ENCODE data around the gene SYNGR3. TPM values are rescaled to one million over a fixed set of nuclear protein-coding genes. Genes with fewer than 3 reads are reported as not detected.

Gene SYNGR3
- total and polyA plus RNA-seq, 2 of the 13 experiments (the other 11 are each of a cell fraction or from before 2014, with no cell fraction given): 0.97 to 5.7 TPM

DNA sequence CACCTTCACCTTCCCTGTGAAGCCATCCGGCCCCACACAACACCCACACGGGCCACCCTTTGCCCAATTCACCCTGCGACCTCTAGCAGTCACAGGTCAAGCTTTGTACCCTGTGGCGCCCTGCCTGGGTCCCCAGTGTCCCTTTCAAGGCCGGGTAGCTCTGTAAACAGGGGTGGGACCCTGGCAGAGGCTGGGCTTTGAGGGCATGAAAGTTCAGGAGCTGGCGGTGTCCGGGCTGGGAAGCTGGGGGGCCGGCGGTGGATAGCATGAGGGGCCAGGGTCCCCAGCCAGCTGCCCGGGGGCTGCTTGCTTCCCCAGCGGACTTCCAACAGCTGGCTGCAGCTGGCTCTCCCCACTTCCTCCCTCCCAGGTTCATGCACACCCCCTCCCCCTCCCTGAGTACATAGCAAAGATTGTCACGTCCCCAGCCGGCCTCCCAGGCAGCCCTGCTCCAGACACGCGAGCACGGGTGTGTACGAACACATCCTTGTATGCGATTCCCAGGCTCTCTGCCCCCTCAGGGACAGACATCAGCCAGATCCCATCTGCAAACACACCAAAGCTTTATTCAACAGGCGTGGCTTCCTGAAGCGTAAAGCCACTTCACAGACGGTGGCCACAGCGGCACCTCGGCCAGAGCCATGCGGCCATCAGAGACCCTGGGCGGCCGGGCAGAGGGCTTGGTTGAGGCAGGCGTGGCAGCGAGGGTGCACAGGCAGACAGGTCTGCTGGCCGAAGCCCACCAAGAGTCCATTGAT, 49.7 kb downstream of the SYNGR3 start (continued):
- TF ChIP-seq SNAI1 (CRISPR knock-in tag; IDR thresholded peaks at IDR 0.05; ENCODE audit: borderline replicate concordance) (no peak), FIP1L1 (IDR thresholded peaks at IDR 0.05; ENCODE audit: borderline replicate concordance, insufficient read depth, low read depth, low read length) (no peak), MED13 (CRISPR knock-in tag; IDR thresholded peaks at IDR 0.05) (peak; percentile 49; the same call in 1 of the 2 replicates), JUNB (CRISPR knock-in tag; IDR thresholded peaks at IDR 0.05; ENCODE audit: borderline replicate concordance) (no peak; the same call in 1 of the 2 replicates), RORA (CRISPR knock-in tag; IDR thresholded peaks at IDR 0.05) (no peak), ZNF225 (CRISPR knock-in tag; IDR thresholded peaks at IDR 0.05) (no peak), ZNF547 (CRISPR knock-in tag; IDR thresholded peaks at IDR 0.05) (no peak), KLF11 (CRISPR knock-in tag; IDR thresholded peaks at IDR 0.05) (0 out of 2 replicates have a peak, but pooled peaks have one; percentile 50), YY1 (IDR thresholded peaks at IDR 0.05; ENCODE audit: insufficient read depth, insufficient replicate concordance, low read depth, low read length) (no peak), NPAS2 (CRISPR knock-in tag; IDR thresholded peaks at IDR 0.05; ENCODE audit: borderline replicate concordance) (no peak), ZNF616 (CRISPR knock-in tag; IDR thresholded peaks at IDR 0.05; ENCODE audit: low read depth) (no peak), RARG (CRISPR knock-in tag; IDR thresholded peaks at IDR 0.05; ENCODE audit: low read depth) (no peak), ISL2 (CRISPR knock-in tag; IDR thresholded peaks at IDR 0.05) (no peak; the same call in 1 of the 2 replicates), ZSCAN30 (CRISPR knock-in tag; IDR thresholded peaks at IDR 0.05) (no peak), ZEB1 (IDR thresholded peaks at IDR 0.05; ENCODE audit: insufficient replicate concordance, low read depth) (no peak), NR1H2 (CRISPR knock-in tag; IDR thresholded peaks at IDR 0.05; ENCODE audit: borderline replicate concordance, low read depth) (no peak), ZNF737 (CRISPR knock-in tag; IDR thresholded peaks at IDR 0.05; ENCODE audit: borderline replicate concordance) (no peak), TFDP1 (CRISPR knock-in tag; IDR thresholded peaks at IDR 0.05; ENCODE audit: borderline replicate concordance) (peak; percentile 51; the same call in 1 of the 2 replicates), TRIM22 (IDR thresholded peaks at IDR 0.05) (no peak)
- TF ChIP-seq, protein P1, sequence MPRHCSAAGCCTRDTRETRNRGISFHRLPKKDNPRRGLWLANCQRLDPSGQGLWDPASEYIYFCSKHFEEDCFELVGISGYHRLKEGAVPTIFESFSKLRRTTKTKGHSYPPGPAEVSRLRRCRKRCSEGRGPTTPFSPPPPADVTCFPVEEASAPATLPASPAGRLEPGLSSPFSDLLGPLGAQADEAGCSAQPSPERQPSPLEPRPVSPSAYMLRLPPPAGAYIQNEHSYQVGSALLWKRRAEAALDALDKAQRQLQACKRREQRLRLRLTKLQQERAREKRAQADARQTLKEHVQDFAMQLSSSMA (CRISPR knock-in tag; IDR thresholded peaks at IDR 0.05): 0 out of 2 replicates have a peak, but pooled peaks have one; percentile 35
- TF ChIP-seq, protein P2, sequence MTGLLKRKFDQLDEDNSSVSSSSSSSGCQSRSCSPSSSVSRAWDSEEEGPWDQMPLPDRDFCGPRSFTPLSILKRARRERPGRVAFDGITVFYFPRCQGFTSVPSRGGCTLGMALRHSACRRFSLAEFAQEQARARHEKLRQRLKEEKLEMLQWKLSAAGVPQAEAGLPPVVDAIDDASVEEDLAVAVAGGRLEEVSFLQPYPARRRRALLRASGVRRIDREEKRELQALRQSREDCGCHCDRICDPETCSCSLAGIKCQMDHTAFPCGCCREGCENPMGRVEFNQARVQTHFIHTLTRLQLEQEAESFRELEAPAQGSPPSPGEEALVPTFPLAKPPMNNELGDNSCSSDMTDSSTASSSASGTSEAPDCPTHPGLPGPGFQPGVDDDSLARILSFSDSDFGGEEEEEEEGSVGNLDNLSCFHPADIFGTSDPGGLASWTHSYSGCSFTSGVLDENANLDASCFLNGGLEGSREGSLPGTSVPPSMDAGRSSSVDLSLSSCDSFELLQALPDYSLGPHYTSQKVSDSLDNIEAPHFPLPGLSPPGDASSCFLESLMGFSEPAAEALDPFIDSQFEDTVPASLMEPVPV (CRISPR knock-in tag; IDR thresholded peaks at IDR 0.05): no peak; the same call in none of the 2 replicates
- TF ChIP-seq, protein P3, sequence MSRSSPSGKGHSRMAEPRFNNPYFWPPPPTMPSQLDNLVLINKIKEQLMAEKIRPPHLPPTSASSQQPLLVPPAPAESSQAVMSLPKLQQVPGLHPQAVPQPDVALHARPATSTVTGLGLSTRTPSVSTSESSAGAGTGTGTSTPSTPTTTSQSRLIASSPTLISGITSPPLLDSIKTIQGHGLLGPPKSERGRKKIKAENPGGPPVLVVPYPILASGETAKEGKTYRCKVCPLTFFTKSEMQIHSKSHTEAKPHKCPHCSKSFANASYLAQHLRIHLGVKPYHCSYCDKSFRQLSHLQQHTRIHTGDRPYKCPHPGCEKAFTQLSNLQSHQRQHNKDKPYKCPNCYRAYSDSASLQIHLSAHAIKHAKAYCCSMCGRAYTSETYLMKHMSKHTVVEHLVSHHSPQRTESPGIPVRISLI (CRISPR knock-in tag; IDR thresholded peaks at IDR 0.05; ENCODE audit: borderline replicate concordance): no peak

Data from HepG2 (cell line).